BLaER1 treated with 17β-estradiol and CSF1 and Interleukin-3, amounts not matched to agents 10 nM and 100 nM (cell line): ENCODE data around the gene COPZ2.
"Not testable (repeated sequence)": the region's sequence is repeated elsewhere in the genome, so short reads cannot be mapped to it uniquely, and the experiment has no call there.

Experiments
- H3K27ac ChIP-seq, 11 experiments: shearing (Covaris generic); formaldehyde crosslinking; 2 replicates each; pipeline ENCODE4 v1.8.1; 2022
- H3K27me3 ChIP-seq, 11 experiments: shearing (Covaris generic); formaldehyde crosslinking; 2 replicates each; pipeline ENCODE4 v1.8.1; 2022
- H3K36me3 ChIP-seq, 11 experiments: shearing (Covaris generic); formaldehyde crosslinking; 2 replicates each; pipeline ENCODE4 v1.8.1; 2022
- H3K4me1 ChIP-seq, 10 experiments: shearing (Covaris generic); formaldehyde crosslinking; 2 replicates each; pipeline ENCODE4 v1.8.1; 2022
- H3K4me2 ChIP-seq, 11 experiments: shearing (Covaris generic); formaldehyde crosslinking; 2 replicates each; pipeline ENCODE4 v1.8.1; 2022
- H3K4me3 ChIP-seq, 10 experiments: shearing (Covaris generic); formaldehyde crosslinking; 2 replicates each; pipeline ENCODE4 v1.8.1; 2022
- H3K9ac ChIP-seq, 11 experiments: shearing (Covaris generic); formaldehyde crosslinking; 2 replicates each; pipeline ENCODE4 v1.8.1; 2022
- H3K9me3 ChIP-seq, 11 experiments: shearing (Covaris generic); formaldehyde crosslinking; replicated peaks in 1 of 11; 2 replicates each; pipeline ENCODE4 v1.8.1; 2022
- H4K20me1 ChIP-seq, 11 experiments: shearing (Covaris generic); formaldehyde crosslinking; 2 replicates each; pipeline ENCODE4 v1.8.1; 2022
- Cebpa-rat ChIP-seq, 11 experiments: shearing (Covaris generic); IDR thresholded peaks; 2 replicates each; pipeline ENCODE4 v1.8.1; 2022

COPZ2 gene

DNA sequence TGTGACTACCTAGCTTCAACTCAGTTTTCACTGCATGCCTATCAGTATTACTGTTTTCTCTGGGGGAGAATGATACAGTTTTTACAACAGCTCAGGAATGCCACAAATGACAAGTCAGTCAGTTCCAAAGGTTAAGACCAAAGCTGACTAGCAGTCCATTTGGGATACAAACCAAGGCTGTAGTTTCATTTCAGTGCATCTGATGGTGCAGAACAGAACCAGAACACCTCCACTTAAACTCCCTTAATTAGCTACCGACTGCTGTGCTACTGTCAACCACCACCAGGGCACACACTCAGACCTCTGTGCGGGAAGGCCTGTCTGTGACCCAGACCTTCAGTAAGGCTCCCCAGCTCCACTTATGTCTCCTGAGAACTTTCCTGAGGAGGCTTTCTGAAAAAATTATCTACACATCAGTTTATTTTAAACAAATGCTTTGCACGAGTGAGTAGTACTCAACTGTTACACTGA, 30.9 kb upstream of the COPZ2 start:
- H3K4me3 ChIP-seq, result no peak overlapping the region
- H3K36me3 ChIP-seq, result peaks cover 93 to 100% (median 98%) of the 10 kb centered on the region in 11 experiments
- peaks cover 21 to 71% (median 61%) of the 10 kb centered on the region in 11 experiments; a peak in 20 of 22 replicates for H4K20me1 ChIP-seq
- H3K9me3 ChIP-seq, result no peaks in the 10 kb centered on the region
- no peak for TF ChIP-seq Cebpa-rat (IDR thresholded peaks at IDR 0.05)
- H3K27me3 ChIP-seq, result no peaks in the 10 kb centered on the region
- H3K27ac ChIP-seq, result no peak overlapping the region
- no peak overlapping the region for H3K9ac ChIP-seq
- no peak overlapping the region for H3K4me2 ChIP-seq
- no peaks in the 10 kb centered on the region for H3K4me1 ChIP-seq

DNA sequence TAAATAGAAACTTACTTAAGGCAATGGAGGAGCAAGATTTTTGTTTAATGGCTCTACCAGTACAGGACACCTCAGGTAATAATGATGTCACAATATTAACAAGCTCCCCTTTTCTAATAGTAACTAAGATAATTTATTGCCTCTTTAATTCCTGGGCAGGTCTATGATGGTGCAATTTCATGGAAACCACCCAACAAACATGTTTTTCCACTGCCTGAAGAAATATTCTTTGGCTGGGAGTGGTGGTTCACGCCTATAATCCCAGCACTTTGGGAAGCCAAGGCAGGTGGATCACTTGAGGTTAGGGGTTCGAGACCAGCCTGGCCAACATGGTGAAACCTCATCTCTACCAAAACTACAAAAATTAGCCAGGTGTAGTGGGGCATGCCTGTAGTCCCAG, 30.2 kb upstream of the COPZ2 start:
- H3K4me3 ChIP-seq, H3K9ac ChIP-seq, H3K27me3 ChIP-seq, H3K4me1 ChIP-seq, H3K9me3 ChIP-seq, H3K27ac ChIP-seq, H3K4me2 ChIP-seq: not testable (repeated sequence)
- peaks cover 28 to 78% (median 61%) of the 10 kb centered on the region in 11 experiments; a peak in 21 of 22 replicates for H4K20me1 ChIP-seq
- peaks cover 93 to 100% (median 98%) of the 10 kb centered on the region in 11 experiments for H3K36me3 ChIP-seq

DNA sequence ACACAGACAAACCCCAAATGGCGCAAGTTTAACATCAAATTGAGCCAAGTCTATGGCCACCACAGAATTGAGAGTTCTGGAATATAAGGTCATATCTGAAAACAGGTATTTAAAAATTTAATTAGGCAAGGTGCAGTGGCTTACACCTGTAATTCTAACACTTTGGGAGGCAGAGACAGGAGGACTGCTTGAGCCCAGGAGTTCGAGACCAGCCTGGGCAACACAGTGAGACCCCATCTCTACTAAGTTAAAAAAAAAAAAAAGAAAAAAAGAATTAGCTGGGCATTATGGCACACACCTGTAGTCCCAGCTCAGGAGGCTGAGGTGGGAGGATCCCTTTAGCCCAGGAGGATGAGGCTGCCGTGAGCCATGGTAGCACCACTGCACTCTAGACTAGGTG, 29.6 kb upstream of the COPZ2 start:
- H3K9me3 ChIP-seq, result no peaks in the 10 kb centered on the region
- no peaks in the 10 kb centered on the region for H3K4me1 ChIP-seq
- peaks cover 95 to 100% (median 98%) of the 10 kb centered on the region in 11 experiments for H3K36me3 ChIP-seq
- H3K27ac ChIP-seq, result no peak overlapping the region
- no peak for TF ChIP-seq Cebpa-rat (IDR thresholded peaks at IDR 0.05)
- H3K9ac ChIP-seq, result no peak overlapping the region
- H3K4me3 ChIP-seq, result no peak overlapping the region
- no peaks in the 10 kb centered on the region for H3K27me3 ChIP-seq
- peaks cover 31 to 84% (median 63%) of the 10 kb centered on the region in 11 experiments; a peak in 21 of 22 replicates for H4K20me1 ChIP-seq
- H3K4me2 ChIP-seq, result no peak overlapping the region

DNA sequence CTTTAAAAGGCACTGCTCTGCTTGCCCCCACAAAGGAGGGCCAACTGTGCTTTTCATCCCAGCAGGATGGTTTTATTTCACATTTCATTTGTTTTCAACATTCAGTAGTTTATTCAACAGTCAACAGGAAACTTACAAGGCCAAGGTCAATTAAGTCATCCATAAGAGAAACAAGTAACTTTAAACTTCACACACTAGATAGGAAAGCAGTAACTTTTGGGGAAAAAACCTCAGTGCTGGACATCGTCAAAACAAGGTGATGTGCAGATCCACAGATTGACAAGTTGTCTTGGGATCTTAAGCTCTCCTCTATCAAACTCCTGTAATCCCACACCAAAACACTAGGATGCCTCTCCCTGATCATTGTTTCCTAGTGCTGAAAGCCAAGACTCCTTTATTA, 29.1 kb upstream of the COPZ2 start:
- Histone ChIP-seq H3K9ac (no peak overlapping the region), H3K4me1 (no peaks in the 10 kb centered on the region; a peak in 1 of 20 replicates), H3K4me3 (no peak overlapping the region), H4K20me1 (peaks cover 36 to 88% (median 69%) of the 10 kb centered on the region in 11 experiments; a peak in 21 of 22 replicates), H3K36me3 (peaks cover 95 to 100% (median 98%) of the 10 kb centered on the region in 11 experiments), H3K9me3 (no peaks in the 10 kb centered on the region), H3K27me3 (no peaks in the 10 kb centered on the region), H3K27ac (no peak overlapping the region), H3K4me2 (no peak overlapping the region)
- TF ChIP-seq Cebpa-rat (IDR thresholded peaks at IDR 0.05), result no peak

DNA sequence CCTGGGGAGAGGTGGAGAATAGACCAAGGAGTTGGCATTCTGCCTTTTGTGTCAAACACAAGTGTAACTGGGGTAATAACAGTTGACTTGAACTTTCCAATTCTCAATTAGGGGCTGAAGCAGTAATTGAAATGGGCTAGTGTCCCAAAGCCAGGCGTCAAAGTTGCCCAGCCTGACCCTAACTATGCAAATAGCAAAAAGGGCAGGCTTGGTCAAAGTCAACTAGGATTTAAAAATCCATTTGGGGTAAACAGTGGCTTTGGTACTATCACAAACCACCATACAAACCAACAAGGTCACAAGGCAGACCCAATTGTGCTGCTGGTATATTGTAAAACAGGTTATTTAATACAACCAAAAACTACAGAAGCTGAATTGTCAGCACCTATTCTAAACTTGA, 28.6 kb upstream of the COPZ2 start:
- Histone ChIP-seq H3K27me3 (no peaks in the 10 kb centered on the region), H3K4me2 (no peak overlapping the region), H3K27ac (no peak overlapping the region), H3K9ac (no peak overlapping the region), H4K20me1 (peaks cover 38 to 88% (median 70%) of the 10 kb centered on the region in 11 experiments; a peak in 21 of 22 replicates), H3K36me3 (peaks cover 94 to 100% (median 97%) of the 10 kb centered on the region in 11 experiments), H3K4me1 (no peaks in the 10 kb centered on the region; a peak in 1 of 20 replicates), H3K9me3 (no peaks in the 10 kb centered on the region), H3K4me3 (no peak overlapping the region)
- TF ChIP-seq Cebpa-rat (IDR thresholded peaks at IDR 0.05), result no peak

DNA sequence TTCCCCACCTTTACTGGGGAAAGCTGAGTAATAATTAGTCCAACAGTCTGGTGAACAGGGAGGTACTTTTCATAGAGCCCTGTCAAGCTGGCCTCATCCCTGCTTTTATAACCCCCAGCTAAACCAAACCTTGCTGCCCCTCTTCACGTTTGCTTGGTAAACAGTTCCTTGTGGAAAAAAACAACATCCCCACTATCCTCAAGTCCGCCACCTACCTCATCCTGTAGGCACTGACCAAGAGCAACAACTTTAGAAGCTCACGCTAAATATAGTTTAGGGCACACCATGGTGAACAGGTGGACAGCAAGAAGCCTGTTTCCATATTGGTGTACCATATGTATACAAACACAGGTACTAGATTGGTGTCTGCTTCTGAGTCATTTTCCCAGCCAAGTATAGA, 27.0 kb upstream of the COPZ2 start:
- peaks cover 0 to 2% (median 0%) of the 10 kb centered on the region in 10 experiments; a peak in 2 of 20 replicates for H3K4me1 ChIP-seq
- H3K9ac ChIP-seq, result no peak overlapping the region
- peaks cover 48 to 91% (median 81%) of the 10 kb centered on the region in 11 experiments; a peak in 21 of 22 replicates for H4K20me1 ChIP-seq
- no peak overlapping the region for H3K27ac ChIP-seq
- H3K36me3 ChIP-seq, result peaks cover 93 to 99% (median 97%) of the 10 kb centered on the region in 11 experiments
- H3K9me3 ChIP-seq, result no peaks in the 10 kb centered on the region
- no peak overlapping the region for H3K4me3 ChIP-seq
- no peak for TF ChIP-seq Cebpa-rat (IDR thresholded peaks at IDR 0.05)
- H3K4me2 ChIP-seq, result no peak overlapping the region
- no peaks in the 10 kb centered on the region for H3K27me3 ChIP-seq

- Histone ChIP-seq H3K4me3 (no peak overlapping the region), H3K27me3 (no peaks in the 10 kb centered on the region), H3K9ac (no peak overlapping the region), H3K36me3 (peaks cover 95 to 99% (median 97%) of the 10 kb centered on the region in 11 experiments), H4K20me1 (peaks cover 65 to 98% (median 91%) of the 10 kb centered on the region in 11 experiments), H3K27ac (no peak overlapping the region), H3K4me1 (peaks cover 0 to 25% (median 0%) of the 10 kb centered on the region in 10 experiments; a peak in 7 of 20 replicates), H3K9me3 (no peaks in the 10 kb centered on the region), H3K4me2 (no peak overlapping the region)
- no peak for TF ChIP-seq Cebpa-rat (IDR thresholded peaks at IDR 0.05)
These were observed 24.7 kb upstream of the COPZ2 start for GRCh38 chr17:48062273-48062672.

DNA sequence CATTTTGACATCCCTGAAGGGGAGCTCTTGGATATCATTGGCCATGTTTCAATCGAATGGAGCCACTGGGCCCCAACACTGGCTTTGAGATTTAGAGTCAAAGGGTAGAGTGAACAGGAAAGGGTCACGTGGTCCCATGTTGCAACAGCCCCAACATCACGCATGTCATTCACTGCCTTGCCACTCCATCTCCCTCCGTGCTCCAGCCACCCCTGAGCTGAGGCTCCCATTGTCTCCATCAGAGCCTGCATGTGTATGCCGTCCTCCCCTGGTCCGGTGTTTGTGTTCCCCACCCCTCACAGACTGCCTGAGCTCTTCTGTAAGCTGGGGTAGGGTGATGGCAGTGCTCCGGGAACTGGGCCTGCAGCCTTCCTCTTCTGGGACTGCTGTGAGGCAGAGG, 22.7 kb upstream of the COPZ2 start:
- Histone ChIP-seq H4K20me1 (peaks cover 82 to 98% (median 93%) of the 10 kb centered on the region in 11 experiments), H3K4me3 (no peak overlapping the region), H3K27ac (no peak overlapping the region), H3K36me3 (peaks cover 95 to 99% (median 97%) of the 10 kb centered on the region in 11 experiments), H3K4me2 (no peak overlapping the region), H3K9me3 (no peaks in the 10 kb centered on the region), H3K27me3 (no peaks in the 10 kb centered on the region), H3K9ac (no peak overlapping the region; a peak in 1 of 22 replicates), H3K4me1 (peaks cover 9 to 46% (median 14%) of the 10 kb centered on the region in 10 experiments)
- no peak for TF ChIP-seq Cebpa-rat (IDR thresholded peaks at IDR 0.05)

DNA sequence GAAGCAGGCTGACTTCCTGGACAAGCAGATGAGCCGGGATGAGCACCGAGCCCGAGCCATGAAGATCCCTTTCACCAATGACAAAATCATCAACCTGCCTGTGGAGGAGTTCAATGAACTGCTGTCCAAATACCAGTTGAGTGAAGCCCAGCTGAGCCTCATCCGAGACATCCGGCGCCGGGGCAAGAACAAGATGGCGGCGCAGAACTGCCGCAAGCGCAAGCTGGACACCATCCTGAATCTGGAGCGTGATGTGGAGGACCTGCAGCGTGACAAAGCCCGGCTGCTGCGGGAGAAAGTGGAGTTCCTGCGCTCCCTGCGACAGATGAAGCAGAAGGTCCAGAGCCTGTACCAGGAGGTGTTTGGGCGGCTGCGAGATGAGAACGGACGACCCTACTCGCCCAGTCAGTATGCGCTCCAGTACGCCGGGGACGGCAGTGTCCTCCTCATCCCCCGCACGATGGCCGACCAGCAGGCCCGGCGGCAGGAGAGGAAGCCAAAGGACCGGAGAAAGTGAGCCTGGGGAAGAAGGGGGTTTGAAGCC, 21.6 kb upstream of the COPZ2 start:
- Histone ChIP-seq H3K27me3 (no peaks in the 10 kb centered on the region), H3K4me3 (no peak overlapping the region), H3K9ac (peak overlapping the region in 1 of 11 experiments; percentile 29; a peak in 1 of 22 replicates), H3K4me2 (peak overlapping the region in 1 of 11 experiments; percentile 96; a peak in 1 of 22 replicates), H4K20me1 (peaks cover 81 to 98% (median 92%) of the 10 kb centered on the region in 11 experiments), H3K36me3 (peaks cover 91 to 98% (median 94%) of the 10 kb centered on the region in 11 experiments), H3K27ac (no peak overlapping the region), H3K4me1 (peaks cover 14 to 56% (median 21%) of the 10 kb centered on the region in 10 experiments), H3K9me3 (no peaks in the 10 kb centered on the region)
- TF ChIP-seq Cebpa-rat (IDR thresholded peaks at IDR 0.05), result no peak
